ENCODE measurements around the gene BMPER. TPM values are rescaled to one million over a fixed set of nuclear protein-coding genes. Genes with fewer than 3 reads are reported as not detected.

BMPER gene
- total and polyA plus RNA-seq, 2 of the 8 experiments (the other 6 are each of a cell fraction or from before 2014, with no cell fraction given), result 0.33 to 0.69 TPM

- DNase-seq (ENCODE audit: low read depth in 1 of 2, low spot score in 2 of 2) (no peak), FAIRE-seq (no peak)
- H3K79me1 ChIP-seq (ENCODE audit: low read depth, low read length), result no peaks in the 10 kb centered on the region
- H3K36me3 ChIP-seq (ENCODE audit: control insufficient read depth in 2 of 4, insufficient read depth in 4 of 4, low read length in 3 of 4), result no peaks in the 10 kb centered on the region
- H3K56ac ChIP-seq (replicated peaks; ENCODE audit: insufficient read length, low read depth, low read length), result no peak overlapping the region
- H4K20me1 ChIP-seq (replicated peaks in 1 of 2; ENCODE audit: control insufficient read depth in 1 of 2, insufficient read depth in 2 of 2, low read length in 2 of 2), result no peaks in the 10 kb centered on the region
- H4K8ac ChIP-seq (ENCODE audit: extremely low read depth, insufficient read depth, low read length), result no peak overlapping the region
- no peak overlapping the region for H2BK12ac ChIP-seq (ENCODE audit: low read depth, low read length)
- H3K79me2 ChIP-seq (ENCODE audit: control insufficient read depth in 1 of 2, insufficient read depth in 2 of 2, low read length in 2 of 2), result no peaks in the 10 kb centered on the region
- no peak overlapping the region for H2BK15ac ChIP-seq (ENCODE audit: low read length)
- no peak overlapping the region for H3K27ac ChIP-seq (ENCODE audit: low read depth, low read length)
- no peak overlapping the region for H4K91ac ChIP-seq (replicated peaks; ENCODE audit: insufficient read length, low read length)
- H3K4me1 ChIP-seq (replicated peaks in 1 of 4; ENCODE audit: control insufficient read depth in 3 of 4, insufficient read depth in 4 of 4, low read length in 3 of 4), result no peaks in the 10 kb centered on the region
- H3K23me2 ChIP-seq (ENCODE audit: low read depth, low read length), result no peaks in the 10 kb centered on the region
- ChIA-PET POLR2A (ENCODE audit: partially characterized antibody) (no interaction called here), CTCF (ENCODE audit: partially characterized antibody) (interaction anchor here (0.7 to 1.9 kb wide), 3 partner anchors 8 to 66 kb away, joined by 3 to 5 read pairs (median 4); no protein-coding TSS in a partner anchor)
- H3K14ac ChIP-seq (ENCODE audit: insufficient read length), result no peak overlapping the region
- no peak overlapping the region for H3K18ac ChIP-seq (ENCODE audit: extremely low read depth, low read length)
- no peak overlapping the region for H3K4me3 ChIP-seq (ENCODE audit: extremely low read depth in 1 of 4, insufficient read depth in 2 of 4, low read depth in 3 of 4, low read length in 4 of 4)
- H3K23ac ChIP-seq (ENCODE audit: insufficient read length), result no peak overlapping the region
- no peak overlapping the region for H2BK20ac ChIP-seq (ENCODE audit: low read length)
- H3K4ac ChIP-seq (replicated peaks; ENCODE audit: insufficient read length, low read depth, low read length), result no peak overlapping the region
- H2AK5ac ChIP-seq (ENCODE audit: low read depth, low read length), result no peak overlapping the region
- H2BK120ac ChIP-seq (replicated peaks; ENCODE audit: low read depth, low read length), result no peak overlapping the region
- H3K27me3 ChIP-seq (replicated peaks in 1 of 4; ENCODE audit: control insufficient read depth in 3 of 4, extremely low read depth in 1 of 4, insufficient read depth in 3 of 4, low read length in 3 of 4), result no peaks in the 10 kb centered on the region
- H3K9me3 ChIP-seq (ENCODE audit: insufficient read depth in 2 of 2, low read depth in 1 of 2, low read length in 1 of 2), result no peaks in the 10 kb centered on the region
- no peak overlapping the region for H4K5ac ChIP-seq (ENCODE audit: insufficient read length, low read depth, low read length)
- no peak overlapping the region for H2BK5ac ChIP-seq (ENCODE audit: low read depth, low read length)
- no peak overlapping the region for H3K9ac ChIP-seq (replicated peaks in 1 of 4; ENCODE audit: extremely low read depth in 1 of 4, low read depth in 3 of 4, low read length in 3 of 4)
- no peak overlapping the region for H3K4me2 ChIP-seq (ENCODE audit: insufficient read depth in 1 of 2, low read depth in 2 of 2, low read length in 2 of 2)
- H2AFZ ChIP-seq (ENCODE audit: low read length), result no peak overlapping the region
- WGBS, 2 experiments (ENCODE audit: extremely low coverage in 1 of 2, insufficient coverage in 1 of 2, insufficient read length in 1 of 2, insufficient replicate concordance in 2 of 2, low coverage in 1 of 2, low lambda C conversion rate in 2 of 2, missing lambda C conversion rate in 1 of 2), result 100% methylated on average over 1 of the region's 1 CpG; no CpG with 5 or more reads in 1 of the 2 experiments
- TF ChIP-seq RBBP5 (IDR thresholded peaks at IDR 0.05; ENCODE audit: borderline replicate concordance, low read depth, low read length) (no peak), CBX8 (IDR thresholded peaks at IDR 0.05; ENCODE audit: borderline replicate concordance, low read depth, low read length) (no peak), NRF1 (IDR thresholded peaks at IDR 0.05; ENCODE audit: low read depth, low read length) (no peak), USF2 (IDR thresholded peaks at IDR 0.05; ENCODE audit: low read length) (no peak), ATF3 (IDR thresholded peaks at IDR 0.05; ENCODE audit: insufficient read depth, low read depth, low read length) (no peak), POU5F1 (IDR thresholded peaks at IDR 0.05; ENCODE audit: low read depth, low read length) (no peak), RFX5 (IDR thresholded peaks at IDR 0.05; ENCODE audit: borderline replicate concordance, low read depth, low read length) (no peak), TBP (IDR thresholded peaks at IDR 0.05; ENCODE audit: low read depth, low read length) (no peak), CREB1 (IDR thresholded peaks at IDR 0.05) (no peak), HDAC6 (IDR thresholded peaks at IDR 0.05; ENCODE audit: low read depth, low read length) (no peak), BRCA1 (IDR thresholded peaks at IDR 0.05; ENCODE audit: low read depth, low read length) (no peak), MAFK (IDR thresholded peaks at IDR 0.05; ENCODE audit: low read depth, low read length) (no peak), TAF7 (optimal IDR thresholded peaks at IDR 0.05; ENCODE audit: borderline replicate concordance, low read depth, low read length) (no peak), NANOG (IDR thresholded peaks at IDR 0.05; ENCODE audit: insufficient read depth, low read depth, low read length, poor library complexity, severe bottlenecking) (no peak)
These were observed 143.1 kb downstream of the BMPER start for GRCh38 chr7:34048445-34048844.

Data from H1 (cell line).